GM18505 (cell line): ENCODE results near the gene ZNF502.

Experiments used
- ATAC-seq: cut with Tn5 transposase; IDR thresholded peaks from one replicate; pipeline ENCODE4 v1.9.1; 2021; ENCODE audit not compliant: unreplicated experiment
- POLR2A ChIP-seq: IDR thresholded peaks from 4 replicates; pipeline ENCODE4 v1.6.1; 2011; ENCODE audit warnings: borderline replicate concordance; ENCODE audit not compliant: insufficient read depth, insufficient read length; ENCODE audit errors: extremely low read depth

Gene ZNF502

GRCh38 chr3:44729384-44729910 lies 17.0 kb downstream of the ZNF502 start, which contains the start of gene ZNF501:
ZNF501 (plus strand) TSS chr3:44729635; CDS start chr3:44734422, 4,787 bp downstream.
- peak; percentile 90 for ATAC-seq
- peak; percentile 50 for TF ChIP-seq POLR2A

DNA sequence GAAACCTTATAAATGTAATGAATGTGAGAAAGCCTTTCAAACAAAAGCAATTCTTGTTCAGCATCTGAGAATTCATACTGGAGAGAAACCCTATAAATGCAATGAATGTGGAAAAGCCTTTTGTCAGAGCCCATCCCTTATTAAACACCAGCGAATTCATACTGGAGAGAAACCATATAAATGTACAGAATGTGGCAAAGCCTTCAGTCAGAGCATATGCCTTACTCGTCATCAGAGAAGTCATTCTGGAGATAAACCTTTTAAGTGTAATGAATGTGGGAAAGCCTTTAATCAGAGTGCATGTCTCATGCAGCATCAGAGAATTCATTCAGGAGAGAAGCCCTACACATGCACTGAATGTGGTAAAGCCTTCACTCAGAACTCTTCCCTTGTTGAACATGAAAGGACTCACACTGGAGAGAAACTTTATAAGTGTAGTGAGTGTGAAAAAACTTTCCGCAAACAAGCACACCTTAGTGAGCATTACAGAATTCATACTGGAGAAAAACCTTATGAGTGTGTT lies 22.2 kb downstream of the ZNF502 start:
- TF ChIP-seq POLR2A: no peak
- no peak for ATAC-seq

DNA sequence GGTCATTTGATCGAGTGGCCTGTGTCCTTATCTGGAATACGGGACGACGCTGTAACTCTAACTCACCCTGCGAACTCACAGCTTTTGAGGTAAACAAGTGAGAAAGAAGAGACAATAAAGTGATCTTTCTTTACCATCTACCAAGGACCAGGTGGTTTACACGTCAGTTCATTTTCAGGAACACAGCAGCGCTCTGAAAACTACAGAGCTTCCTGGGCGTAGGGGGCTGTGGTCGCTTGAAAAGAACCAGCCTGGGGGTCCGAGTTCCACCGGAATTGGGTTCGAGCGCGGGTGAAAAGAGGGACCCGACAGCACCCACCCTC lies 48.6 kb downstream of the ZNF502 start:
- TF ChIP-seq POLR2A: no peak
- ATAC-seq: no peak

GRCh38 chr3:44761424-44762169 lies 49.1 kb downstream of the ZNF502 start, which contains the start of the genes KIAA1143 and KIF15:
KIAA1143 (minus strand) TSS chr3:44761619; CDS start chr3:44761602, 17 bp downstream.
KIF15 (plus strand) TSS chr3:44761794; CDS start chr3:44761866, 72 bp downstream.
- peak; percentile 84 for TF ChIP-seq POLR2A
- peak; percentile 95 for ATAC-seq

GRCh38 chr3:44762170-44762677 lies 49.8 kb downstream of the ZNF502 start:
- no peak for TF ChIP-seq POLR2A
- no peak for ATAC-seq

DNA sequence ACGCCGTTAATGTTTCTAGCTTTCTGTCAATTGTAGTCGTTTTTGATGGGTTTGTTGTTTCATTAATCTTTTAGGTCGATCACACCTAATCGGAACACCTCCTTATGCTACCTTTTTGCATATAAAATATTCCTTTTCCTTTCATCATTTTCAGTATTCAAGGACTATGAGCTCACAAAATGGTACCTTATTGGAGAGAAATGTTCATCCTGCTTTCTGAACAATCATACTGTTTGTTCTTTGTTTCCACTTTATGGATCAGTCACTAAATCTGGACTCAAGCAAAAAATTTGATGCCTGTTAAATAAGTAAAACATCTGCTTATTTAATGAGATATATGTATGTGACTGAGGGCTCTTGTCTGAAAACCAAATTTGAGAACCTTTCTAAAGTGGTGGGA lies 50.2 kb downstream of the ZNF502 start:
- TF ChIP-seq POLR2A: no peak
- ATAC-seq: no peak

- no peak for TF ChIP-seq POLR2A
- ATAC-seq: no peak
Observed at GRCh38 chr3:44764248-44764647, 51.8 kb downstream of the ZNF502 start.

DNA sequence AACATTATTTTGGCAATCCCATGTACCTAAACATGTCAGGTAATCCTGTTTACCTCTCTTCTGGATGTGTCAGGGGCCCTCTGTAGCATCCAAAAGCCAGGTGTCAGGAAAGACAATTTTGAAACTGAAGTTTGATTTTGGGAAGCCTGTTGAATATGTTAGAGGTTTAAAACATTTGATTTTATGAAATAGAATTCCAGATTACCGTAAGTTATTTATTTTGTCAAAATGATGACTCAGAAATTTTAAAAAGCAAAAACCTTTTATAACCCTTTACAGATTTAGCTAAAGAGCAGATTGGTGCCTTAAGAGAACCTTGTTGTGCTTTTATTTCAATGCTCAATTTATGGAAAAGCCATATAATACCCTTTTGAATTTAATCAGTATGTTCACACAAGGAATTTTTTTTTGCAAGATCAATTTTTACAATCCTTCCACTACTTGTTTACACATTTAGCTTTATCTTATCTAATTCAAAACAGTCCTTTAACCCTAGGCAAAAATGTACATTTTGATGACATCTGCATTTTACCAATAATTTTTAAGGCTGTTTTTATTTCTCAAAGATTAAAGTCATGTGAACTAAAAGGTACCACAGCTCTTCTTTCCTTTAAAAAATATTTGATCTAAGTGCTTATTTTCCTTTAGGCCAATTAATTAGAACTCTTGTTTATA lies 59.1 kb downstream of the ZNF502 start:
- no peak for TF ChIP-seq POLR2A
- no peak for ATAC-seq

- no peak for ATAC-seq
- TF ChIP-seq POLR2A: no peak
Observed at GRCh38 chr3:44772099-44772442, 59.6 kb downstream of the ZNF502 start.
